CD1c-positive myeloid dendritic cell (primary cell): ENCODE measurements around the gene SEMA7A.

Experiments
- DNase-seq: peaks from one replicate; pipeline ENCODE4 v3.0.0-alpha.2; 2016; ENCODE audit errors: extremely low spot score

Gene SEMA7A

GRCh38 chr15:74430510-74430951 lies 3.2 kb downstream of the SEMA7A start:
- DNase-seq: peak; percentile 3

DNA sequence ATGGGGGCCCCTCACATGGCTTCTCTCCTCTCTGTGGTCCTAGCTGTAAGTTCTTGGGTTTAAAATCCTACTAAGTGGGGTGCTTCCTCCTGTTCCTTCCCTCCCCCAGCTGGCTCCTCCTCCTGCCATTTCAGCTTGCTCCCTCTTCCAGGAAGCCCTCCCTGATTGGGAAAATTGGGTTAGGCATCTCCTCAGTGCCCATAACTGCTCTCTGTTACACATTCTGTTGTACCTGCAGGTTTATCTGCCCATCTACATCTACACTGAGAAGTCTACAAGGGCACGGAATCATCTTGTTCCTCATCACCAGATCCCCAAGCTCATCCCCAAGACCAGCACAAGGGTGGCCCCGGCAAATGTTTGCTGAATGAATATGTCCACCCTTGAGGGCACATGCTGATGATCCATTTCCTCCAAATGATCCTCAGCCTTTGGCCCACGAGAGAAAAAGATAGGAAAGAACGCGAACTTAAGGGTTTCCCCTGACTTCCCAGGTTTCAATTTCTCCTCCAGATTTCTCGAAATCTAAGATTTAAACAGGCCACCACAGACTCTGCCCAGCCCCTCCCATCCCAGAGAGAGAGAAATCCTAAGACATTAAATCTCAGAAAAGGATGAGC lies 3.9 kb downstream of the SEMA7A start:
- no peak for DNase-seq

DNA sequence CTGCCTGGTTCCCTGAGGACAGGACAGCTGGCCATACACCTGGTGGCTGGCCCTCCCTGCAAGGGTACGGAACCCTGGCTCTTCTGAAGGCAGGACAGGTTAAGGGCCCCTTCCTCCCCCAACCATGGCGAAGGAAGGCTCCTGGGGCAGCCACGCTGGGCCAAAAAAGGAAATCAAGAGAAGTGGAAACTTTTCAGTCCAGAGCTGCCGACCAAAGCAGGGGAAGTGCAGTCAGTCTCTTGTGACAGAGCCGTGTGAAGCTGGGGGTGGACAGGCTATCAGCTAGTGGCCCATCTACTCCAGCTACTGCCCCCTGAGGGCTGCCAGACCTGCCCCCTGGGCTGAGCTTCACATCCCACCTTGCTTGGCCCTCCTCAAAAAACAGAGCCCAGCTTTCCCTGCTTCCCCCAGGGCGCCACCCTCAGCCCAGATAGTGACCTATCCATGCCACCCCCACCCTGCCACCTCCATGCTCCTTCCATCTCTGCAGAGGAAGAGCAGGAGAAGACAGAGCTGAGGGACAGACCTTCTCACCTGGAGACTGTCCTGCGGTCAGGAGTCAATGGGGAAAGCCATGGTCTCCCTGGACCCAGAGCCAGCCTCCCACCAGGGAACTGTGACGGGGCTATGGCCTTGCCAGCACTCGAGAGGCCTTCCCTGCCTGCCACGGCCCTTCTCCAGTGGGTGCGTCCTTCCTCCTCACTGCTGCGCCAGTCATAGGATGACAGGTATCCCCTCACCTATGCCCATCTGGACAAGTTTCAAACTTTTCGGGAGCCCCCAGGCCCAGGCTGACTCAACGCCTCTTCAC lies 4.6 kb downstream of the SEMA7A start:
- DNase-seq: peak; percentile 86

DNA sequence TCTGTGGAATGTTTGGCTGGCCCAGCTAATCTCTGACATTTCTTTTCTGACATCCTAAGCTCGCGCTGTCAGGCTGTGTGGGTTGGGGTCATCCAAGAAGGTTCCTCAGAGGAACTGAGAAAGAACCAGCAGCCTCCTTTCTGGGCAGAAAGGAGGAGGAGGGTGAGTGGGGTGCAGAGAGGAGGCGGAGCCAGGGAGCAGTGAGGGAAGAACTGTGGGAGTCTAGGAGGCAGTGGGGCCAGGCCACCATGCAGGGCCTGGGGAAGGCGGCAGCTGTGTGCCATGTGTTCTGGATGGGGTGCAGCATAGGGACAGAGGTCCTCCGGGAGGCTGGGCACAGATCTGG lies 5.3 kb downstream of the SEMA7A start:
- peak; percentile 87 for DNase-seq

DNA sequence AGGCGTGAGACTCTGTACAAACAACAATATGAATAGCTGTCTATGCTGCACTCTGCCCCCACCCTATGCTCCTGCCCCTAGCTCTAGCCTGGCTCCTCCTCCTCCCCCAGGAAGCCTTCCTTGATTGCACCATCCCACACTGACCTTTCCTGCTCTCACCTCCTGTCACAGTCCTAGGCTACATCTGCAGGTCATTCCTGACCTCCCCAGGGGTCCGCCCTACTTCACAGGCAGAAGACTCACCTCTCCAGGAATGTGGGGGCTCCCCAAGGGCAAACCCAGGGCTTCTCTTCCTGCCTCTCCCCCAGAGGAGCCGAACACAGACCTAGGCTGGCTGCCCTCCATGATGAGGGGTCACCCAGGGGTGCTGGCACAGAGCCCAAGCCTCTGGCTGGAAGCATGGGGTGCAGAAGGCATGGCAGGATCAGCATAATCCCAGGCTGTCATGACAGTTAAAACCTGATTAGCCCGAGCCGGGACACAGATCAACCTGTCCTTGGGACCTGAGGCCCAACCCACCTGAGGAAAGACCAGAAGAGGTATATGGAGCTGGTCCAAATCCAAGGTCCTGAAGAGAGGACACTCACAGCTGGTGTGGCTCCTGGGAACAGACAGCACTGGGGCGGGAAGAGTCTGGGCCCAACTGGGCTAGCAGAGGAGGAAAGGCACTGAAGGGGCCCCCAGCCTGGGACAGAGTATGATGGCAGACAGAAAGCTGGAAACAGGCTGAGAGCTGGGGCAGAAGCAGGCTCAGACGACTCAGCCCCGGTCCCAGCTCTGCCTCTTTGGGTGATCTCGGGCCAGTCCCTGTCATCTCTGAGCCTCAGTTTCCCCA lies 5.9 kb downstream of the SEMA7A start:
- no peak for DNase-seq

DNA sequence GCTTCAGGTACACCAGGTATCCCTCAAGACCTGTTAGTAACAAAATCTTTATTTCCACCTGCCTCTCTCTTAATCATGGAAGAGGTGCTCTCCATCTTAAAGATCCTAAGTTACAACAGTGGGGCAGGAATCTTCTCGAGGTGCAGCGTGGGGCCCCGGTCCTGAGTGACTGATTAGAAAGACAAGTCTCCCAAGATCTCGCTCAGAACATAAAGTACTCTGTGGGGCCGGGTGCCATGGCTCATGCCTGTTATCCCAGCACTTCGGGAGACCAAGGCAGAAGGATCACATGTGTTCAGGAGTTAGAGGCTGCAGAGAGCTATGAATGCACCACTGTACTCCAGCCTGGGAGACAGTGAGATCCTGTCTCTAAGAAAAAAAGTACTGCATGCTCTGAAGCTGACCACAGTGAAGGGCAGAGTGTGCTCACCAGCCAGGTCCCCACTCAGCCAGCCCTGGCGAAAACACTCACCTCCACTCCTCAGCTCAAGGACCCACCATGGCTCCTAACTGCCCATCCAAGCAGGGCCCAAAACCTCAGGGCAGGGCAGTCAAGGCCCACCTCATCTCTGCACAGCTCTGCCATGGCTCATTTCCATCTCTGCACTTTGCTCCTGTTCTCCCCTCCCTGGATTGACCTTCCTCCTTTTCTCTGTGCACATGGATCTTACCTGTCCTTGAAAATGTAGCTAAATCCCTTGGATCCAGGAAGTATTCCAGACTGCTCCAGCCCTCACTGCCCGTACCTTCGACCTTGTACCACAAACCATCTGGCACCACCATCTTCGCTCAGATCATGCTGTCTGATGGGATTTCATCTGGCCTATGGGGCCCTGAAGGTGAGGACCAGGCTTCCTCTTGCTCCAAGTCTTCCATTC lies 7.1 kb downstream of the SEMA7A start:
- DNase-seq: no peak

DNA sequence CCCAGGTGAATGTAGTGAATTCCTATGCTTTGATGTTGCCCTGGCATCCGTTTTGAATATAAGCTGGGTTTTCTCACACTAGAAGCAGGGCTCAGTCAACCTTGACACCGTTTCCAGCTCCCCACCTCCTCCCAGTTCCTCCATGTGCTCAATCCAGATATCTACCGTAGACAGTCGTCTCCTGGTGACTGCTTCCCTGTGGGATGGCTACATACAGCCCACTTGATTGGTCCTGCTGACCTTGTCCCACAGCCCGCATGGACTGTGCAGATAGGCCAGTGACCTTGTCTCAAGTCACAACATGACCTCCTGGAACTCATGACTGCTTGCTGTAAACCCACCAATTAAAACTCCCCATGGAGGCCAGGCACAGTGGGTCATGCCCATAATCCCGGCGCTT lies 8.1 kb downstream of the SEMA7A start:
- no peak for DNase-seq

DNA sequence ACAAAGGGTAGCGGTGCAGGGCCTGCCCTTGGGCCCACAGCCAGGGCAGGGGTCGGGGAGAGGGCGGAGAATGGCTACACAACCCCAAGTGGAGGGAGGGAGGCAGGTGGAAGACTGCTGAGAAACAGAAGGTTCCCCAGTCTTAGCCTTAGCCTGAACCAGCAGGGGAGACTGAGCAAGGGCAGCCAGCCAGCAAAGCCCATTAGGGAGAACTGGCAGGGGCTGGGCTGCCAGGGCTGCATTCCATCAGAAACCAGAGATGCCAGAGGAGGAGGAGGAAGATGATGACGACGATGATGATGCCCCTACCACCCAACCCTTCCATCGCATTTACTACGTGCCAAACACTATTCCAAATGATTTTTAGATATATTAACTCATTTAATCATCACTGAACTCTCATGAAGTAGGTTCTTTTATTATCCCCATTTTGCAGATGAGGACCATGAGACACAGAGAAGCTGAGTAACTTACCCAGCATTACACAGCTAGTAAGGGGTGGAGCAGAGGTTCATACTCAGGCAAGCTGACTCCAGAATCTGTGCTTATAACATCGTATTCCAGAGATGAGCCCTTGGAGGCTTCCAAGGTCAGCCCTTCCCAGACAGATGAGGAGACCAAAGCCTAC lies 8.7 kb downstream of the SEMA7A start:
- DNase-seq: no peak

DNA sequence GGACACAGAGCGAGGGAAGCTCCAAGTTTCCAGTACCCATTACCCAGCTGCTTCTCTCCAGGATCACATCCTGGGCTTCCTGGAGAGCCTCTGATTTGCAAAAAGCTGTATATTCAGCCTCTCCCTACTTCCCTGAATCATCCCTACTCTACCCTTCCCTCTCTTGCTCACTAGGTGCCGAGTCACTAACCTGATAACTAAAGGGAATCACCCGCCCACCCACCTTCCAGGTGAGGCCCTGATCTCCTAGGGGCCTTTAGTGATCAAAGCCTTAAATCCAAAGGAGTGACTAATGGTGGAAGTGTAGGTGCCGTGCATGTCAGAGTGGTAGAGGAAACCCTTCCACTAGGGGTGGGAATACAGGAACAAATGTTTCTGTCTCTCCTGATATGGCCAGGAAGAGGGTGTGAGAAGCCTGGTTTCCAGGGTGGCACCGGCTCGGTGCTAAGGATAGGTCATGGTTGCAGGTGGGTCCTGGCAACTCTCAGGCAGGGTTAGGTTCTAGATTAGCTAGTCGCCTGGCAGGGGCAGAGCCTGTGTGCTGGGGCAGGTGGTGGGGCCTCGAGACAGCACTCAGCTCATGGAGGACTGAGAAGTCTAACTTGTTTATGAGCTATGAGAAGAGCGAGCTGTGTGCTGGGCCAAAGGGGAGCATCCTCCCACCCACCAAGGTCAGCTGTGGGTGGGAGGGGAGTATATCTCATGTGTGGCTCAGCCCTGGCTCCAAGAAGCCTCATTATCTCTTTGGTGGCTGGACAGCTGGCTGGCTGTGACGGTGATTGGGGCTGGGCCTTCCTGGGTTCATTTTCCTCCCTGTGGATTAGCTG lies 10.1 kb downstream of the SEMA7A start:
- DNase-seq: no peak

DNA sequence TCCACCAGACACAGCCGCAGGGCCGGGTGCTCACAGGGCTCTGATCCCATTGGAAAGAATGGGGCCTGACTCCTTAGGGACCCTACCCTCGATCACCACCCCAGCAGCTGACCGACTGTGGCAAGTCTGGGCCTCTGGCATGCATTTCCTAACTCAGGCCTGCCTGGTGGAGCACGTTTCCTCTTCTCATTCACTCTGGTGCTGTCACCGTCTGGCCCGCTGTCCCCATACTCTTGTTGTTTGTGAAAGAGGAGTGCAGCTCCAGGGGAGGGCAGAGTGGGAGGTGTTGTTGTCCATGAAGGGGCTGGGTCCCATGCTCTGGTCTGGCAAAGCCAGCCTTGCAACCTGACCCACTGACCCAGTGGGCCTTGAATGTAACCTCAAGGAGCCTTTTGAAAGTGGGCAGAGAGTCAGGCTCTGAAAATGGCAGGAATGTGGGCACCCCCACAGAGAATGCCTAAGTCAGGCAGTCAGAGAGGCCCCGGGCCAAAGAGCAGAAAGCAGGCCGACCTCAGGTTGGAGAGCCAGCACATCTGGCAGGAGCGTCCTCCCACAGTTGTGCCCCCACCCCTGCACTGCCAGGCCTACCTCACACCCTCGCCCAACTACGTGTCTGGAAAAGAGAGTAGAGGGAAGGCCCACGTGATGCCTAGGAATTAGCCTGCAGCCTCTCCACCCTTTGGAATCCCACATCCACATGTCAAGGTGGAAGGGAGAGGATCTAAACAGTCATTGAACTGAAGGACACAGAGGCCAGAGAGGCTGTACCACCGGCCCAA lies 10.9 kb downstream of the SEMA7A start:
- DNase-seq: peak; percentile 41

DNA sequence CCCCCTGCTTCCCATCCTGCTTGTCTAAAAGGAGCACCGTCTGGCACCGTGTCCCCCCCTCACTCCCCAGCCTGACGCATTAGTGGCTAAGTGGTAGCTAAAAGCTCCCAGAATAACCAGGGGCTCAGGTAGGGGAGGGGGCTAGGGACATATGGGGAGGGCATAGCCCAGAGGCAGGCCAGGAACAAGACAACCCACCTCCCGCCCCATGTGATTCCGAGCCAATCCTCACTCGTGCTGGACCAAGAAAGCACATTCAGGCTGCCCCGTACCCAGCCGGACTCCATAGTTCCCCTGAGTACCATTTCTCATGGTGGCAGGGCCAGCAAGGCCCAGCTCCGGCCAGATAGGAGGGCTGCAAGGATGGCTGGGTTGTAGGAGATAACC lies 11.5 kb downstream of the SEMA7A start:
- DNase-seq: no peak

DNA sequence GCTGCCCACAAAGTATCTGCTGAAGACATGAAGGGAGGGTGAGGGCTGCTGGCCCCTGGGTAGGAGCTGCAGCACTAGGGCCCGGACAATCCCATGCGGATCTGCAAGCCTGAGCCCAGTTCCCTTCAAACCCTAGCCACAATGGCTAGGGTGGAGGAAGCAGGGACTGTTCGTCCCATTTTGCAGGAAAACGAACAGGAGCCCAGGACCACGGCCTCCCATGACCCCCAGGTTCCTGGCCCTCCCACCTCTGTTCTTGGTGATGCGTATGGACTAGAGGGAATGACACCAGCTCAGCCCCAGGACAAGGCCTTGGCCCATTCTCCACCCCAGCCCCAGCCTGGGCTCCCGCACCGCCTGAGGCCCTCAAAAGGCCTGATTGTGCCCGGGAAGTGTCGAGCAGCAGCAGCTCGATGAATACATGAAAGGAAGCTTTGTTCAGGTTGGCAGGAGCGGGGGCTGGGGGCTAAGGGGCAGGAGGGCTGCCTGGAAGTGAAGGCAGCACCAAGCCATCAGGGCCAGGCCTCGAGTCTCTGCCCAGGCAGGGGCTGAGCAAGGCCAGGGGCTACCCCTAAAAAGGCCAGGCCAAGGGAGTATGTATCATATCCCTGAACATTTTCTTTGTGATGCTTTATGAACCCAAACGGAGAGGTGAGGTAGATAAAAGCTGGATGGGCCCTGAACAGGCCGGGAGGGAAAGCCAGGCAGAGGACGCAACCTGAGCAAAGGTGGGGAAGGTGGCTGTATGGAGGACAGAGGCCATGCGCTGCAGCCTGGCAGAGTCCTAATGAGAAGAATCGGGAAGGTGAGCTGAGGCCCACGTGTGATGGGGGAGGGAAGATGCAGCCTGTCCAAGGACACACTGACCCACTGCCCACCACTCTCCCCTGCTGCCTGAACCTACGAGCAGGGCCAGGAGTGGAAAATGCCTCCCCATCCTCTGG lies 12.2 kb downstream of the SEMA7A start:
- DNase-seq: no peak

GRCh38 chr15:74420193-74420905 lies 13.4 kb downstream of the SEMA7A start:
- no peak for DNase-seq

DNA sequence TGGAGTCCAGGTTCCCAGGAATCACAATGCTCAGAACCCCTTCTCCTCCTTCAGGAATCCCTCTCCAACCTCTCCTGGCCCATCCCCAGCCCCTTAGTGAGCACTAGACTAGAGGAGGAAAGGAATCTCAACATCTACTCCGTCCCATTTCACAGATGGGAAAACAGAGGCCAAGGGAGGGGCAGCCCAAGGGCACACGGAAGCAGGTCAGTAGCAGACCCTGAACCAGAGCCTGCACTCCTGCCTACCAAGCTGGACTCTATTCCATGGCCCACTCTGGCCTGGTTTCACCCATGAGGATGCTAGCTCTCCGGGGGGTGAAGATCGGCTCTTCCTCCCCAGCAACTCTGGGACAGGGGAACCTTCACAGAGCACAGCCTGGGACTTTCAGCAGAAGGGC lies 14.3 kb downstream of the SEMA7A start:
- no peak for DNase-seq

DNA sequence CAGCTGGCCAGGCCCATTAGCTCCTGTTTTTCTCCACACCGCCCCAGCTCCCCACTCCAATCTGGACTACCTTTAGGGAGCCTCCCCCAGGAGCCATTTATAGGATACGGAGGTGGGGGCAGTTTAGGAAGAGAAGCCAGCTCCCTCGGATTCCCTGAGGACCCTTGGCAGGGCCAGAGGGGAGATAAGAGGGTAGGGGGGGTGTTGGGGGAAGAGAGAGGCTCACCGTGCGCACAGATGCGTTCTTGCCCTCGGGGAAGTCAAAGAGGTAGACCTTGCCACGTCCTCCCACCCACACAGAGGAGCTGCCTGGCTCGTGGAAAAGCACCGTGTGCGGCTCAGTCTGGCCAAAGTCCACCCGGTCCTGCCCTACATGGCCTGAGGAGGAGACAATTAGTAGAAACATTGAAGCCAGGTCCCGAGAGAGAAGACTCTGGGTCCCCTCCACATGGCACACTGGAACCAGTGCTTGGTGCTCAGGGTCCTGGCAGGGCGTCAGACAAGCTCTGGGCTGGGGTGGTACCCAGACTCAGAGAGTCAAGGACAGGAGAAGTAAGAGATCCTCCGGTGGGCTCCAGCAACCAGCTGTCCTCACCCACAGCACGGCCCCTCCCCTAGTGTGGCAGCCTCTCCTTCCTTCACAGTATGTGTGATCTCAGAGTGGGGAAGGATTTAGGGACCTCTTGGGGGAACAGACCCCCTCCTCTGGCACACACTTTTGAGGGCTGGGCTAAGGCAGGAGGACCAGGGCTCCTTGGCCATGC lies 15.0 kb downstream of the SEMA7A start:
- no peak for DNase-seq

DNA sequence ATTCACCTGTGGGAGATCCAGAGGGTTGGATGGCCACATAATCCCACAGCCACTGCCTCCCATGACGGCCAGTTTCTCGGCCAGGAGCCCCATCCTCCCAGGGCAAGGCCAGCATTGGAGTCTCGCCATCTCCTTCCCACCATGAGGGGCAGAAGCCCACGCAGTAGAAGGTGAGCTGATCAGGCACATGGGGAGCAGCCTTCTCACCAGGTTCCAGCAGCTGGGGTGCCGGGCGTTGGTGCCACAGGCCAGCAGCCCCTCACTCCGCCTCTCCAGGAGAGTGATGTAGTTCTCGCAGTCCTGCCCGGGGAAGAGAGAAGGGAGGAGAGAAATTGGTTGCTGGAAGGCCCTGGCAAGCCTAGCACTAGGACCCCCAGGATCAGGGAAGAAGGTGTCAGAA lies 16.1 kb downstream of the SEMA7A start:
- DNase-seq: no peak

DNA sequence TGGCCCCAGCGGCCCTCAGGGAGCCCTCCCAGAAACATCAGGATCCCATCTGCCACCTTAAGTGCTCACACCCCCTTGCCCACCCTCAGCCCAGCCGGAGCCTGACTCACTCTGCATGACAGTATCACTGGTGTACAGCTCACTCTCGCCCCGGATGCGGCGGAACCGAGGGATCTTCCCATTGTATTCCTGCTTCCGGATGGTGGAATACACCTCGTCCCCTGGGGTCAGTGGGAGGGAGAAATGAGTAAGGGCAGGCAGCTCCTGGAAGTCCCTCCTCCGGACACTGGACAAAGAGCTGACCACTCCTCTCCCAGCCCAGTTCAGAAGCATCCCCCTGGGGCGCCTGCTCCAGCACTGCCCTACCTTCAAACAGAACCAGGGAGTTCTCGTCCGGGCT lies 16.5 kb downstream of the SEMA7A start:
- DNase-seq: no peak
